Measurements from ENCODE around the gene CDC25C. TPM values are rescaled to one million over a fixed set of nuclear protein-coding genes. Genes with fewer than 3 reads are reported as not detected.

CDC25C gene
- total RNA-seq, 1 experiment from 2014 or later = 18.8 TPM

DNA sequence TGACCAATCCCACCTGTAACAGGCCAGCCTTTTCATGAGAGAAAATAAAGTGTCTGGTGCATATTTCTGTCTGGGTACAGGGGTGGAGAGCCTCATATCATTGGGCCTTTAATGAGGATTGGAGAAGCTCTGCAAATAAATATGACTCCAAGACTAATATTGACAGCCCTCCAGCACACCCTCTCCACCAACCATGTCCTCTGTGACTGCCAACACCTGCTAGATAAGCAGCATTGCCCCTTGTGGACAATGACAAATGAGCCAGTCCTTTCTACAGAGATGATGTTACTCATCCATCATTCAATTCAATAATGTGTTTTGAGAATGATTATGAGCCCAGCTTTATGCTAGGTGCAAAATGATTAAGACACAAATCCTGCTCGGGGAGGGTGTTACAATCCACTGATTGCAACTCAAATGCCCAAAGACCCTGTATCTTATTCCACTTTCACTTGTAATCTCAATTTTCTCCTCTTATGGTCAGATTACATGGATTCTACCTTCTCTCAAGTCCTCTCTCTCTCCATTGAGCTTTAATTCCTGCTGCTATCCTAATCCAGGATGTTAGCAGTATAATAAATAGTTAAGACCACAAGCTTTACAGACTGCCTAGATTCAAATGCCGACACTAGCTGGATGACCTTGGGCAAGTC lies 55.1 kb downstream of the CDC25C start:
- H3K36me3 Mint-ChIP-seq = no peaks in the 10 kb centered on the region
- ChIA-PET CTCF (interaction anchor here (1.2 to 1.4 kb wide), 2 partner anchors 55 to 76 kb away, joined by 3 to 4 read pairs; partner anchors contain the start of genes CDC25C and KDM3B), POLR2A (no interaction called here)
- H3K27ac Mint-ChIP-seq = no peak overlapping the region
- peaks cover 48% of the 10 kb centered on the region for H3K27me3 Mint-ChIP-seq (ENCODE audit: low read depth)
- H3K9me3 Mint-ChIP-seq = no peaks in the 10 kb centered on the region
- H3K4me1 Mint-ChIP-seq = peaks cover 10% of the 10 kb centered on the region
- ATAC-seq = no peak
- no peak for DNase-seq (ENCODE audit: low spot score)
- no peak overlapping the region for H3K4me3 Mint-ChIP-seq
- TF ChIP-seq ZNF317 (CRISPR knock-in tag; IDR thresholded peaks at IDR 0.05; ENCODE audit: borderline replicate concordance, low read depth) (no peak), ZNF232 (CRISPR knock-in tag; IDR thresholded peaks at IDR 0.05) (no peak), ZNF671 (CRISPR knock-in tag; IDR thresholded peaks at IDR 0.05) (no peak), FOXP1 (CRISPR knock-in tag; IDR thresholded peaks at IDR 0.05; ENCODE audit: borderline replicate concordance) (no peak), SOX15 (CRISPR knock-in tag; IDR thresholded peaks at IDR 0.05) (no peak), ZBTB21 (CRISPR knock-in tag; IDR thresholded peaks at IDR 0.05; ENCODE audit: borderline replicate concordance) (no peak), GABPB1 (CRISPR knock-in tag; IDR thresholded peaks at IDR 0.05) (no peak), ZNF263 (CRISPR knock-in tag; IDR thresholded peaks at IDR 0.05; ENCODE audit: low read depth) (no peak), FOXJ3 (CRISPR knock-in tag; IDR thresholded peaks at IDR 0.05; ENCODE audit: borderline replicate concordance) (no peak), CREB1 (CRISPR knock-in tag; IDR thresholded peaks at IDR 0.05) (no peak), NR1H2 (CRISPR knock-in tag; IDR thresholded peaks at IDR 0.05) (no peak), MXD4 (CRISPR knock-in tag; IDR thresholded peaks at IDR 0.05; ENCODE audit: borderline replicate concordance) (no peak)
- TF ChIP-seq, protein P1, sequence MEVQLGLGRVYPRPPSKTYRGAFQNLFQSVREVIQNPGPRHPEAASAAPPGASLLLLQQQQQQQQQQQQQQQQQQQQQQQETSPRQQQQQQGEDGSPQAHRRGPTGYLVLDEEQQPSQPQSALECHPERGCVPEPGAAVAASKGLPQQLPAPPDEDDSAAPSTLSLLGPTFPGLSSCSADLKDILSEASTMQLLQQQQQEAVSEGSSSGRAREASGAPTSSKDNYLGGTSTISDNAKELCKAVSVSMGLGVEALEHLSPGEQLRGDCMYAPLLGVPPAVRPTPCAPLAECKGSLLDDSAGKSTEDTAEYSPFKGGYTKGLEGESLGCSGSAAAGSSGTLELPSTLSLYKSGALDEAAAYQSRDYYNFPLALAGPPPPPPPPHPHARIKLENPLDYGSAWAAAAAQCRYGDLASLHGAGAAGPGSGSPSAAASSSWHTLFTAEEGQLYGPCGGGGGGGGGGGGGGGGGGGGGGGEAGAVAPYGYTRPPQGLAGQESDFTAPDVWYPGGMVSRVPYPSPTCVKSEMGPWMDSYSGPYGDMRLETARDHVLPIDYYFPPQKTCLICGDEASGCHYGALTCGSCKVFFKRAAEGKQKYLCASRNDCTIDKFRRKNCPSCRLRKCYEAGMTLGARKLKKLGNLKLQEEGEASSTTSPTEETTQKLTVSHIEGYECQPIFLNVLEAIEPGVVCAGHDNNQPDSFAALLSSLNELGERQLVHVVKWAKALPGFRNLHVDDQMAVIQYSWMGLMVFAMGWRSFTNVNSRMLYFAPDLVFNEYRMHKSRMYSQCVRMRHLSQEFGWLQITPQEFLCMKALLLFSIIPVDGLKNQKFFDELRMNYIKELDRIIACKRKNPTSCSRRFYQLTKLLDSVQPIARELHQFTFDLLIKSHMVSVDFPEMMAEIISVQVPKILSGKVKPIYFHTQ (CRISPR knock-in tag; IDR thresholded peaks at IDR 0.05) = no peak
- TF ChIP-seq, protein P2, sequence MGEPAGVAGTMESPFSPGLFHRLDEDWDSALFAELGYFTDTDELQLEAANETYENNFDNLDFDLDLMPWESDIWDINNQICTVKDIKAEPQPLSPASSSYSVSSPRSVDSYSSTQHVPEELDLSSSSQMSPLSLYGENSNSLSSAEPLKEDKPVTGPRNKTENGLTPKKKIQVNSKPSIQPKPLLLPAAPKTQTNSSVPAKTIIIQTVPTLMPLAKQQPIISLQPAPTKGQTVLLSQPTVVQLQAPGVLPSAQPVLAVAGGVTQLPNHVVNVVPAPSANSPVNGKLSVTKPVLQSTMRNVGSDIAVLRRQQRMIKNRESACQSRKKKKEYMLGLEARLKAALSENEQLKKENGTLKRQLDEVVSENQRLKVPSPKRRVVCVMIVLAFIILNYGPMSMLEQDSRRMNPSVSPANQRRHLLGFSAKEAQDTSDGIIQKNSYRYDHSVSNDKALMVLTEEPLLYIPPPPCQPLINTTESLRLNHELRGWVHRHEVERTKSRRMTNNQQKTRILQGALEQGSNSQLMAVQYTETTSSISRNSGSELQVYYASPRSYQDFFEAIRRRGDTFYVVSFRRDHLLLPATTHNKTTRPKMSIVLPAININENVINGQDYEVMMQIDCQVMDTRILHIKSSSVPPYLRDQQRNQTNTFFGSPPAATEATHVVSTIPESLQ (CRISPR knock-in tag; IDR thresholded peaks at IDR 0.05) = no peak
- TF ChIP-seq, protein P3, sequence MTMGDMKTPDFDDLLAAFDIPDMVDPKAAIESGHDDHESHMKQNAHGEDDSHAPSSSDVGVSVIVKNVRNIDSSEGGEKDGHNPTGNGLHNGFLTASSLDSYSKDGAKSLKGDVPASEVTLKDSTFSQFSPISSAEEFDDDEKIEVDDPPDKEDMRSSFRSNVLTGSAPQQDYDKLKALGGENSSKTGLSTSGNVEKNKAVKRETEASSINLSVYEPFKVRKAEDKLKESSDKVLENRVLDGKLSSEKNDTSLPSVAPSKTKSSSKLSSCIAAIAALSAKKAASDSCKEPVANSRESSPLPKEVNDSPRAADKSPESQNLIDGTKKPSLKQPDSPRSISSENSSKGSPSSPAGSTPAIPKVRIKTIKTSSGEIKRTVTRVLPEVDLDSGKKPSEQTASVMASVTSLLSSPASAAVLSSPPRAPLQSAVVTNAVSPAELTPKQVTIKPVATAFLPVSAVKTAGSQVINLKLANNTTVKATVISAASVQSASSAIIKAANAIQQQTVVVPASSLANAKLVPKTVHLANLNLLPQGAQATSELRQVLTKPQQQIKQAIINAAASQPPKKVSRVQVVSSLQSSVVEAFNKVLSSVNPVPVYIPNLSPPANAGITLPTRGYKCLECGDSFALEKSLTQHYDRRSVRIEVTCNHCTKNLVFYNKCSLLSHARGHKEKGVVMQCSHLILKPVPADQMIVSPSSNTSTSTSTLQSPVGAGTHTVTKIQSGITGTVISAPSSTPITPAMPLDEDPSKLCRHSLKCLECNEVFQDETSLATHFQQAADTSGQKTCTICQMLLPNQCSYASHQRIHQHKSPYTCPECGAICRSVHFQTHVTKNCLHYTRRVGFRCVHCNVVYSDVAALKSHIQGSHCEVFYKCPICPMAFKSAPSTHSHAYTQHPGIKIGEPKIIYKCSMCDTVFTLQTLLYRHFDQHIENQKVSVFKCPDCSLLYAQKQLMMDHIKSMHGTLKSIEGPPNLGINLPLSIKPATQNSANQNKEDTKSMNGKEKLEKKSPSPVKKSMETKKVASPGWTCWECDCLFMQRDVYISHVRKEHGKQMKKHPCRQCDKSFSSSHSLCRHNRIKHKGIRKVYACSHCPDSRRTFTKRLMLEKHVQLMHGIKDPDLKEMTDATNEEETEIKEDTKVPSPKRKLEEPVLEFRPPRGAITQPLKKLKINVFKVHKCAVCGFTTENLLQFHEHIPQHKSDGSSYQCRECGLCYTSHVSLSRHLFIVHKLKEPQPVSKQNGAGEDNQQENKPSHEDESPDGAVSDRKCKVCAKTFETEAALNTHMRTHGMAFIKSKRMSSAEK (CRISPR knock-in tag; IDR thresholded peaks at IDR 0.05; ENCODE audit: borderline replicate concordance) = no peak
- TF ChIP-seq, protein P4, sequence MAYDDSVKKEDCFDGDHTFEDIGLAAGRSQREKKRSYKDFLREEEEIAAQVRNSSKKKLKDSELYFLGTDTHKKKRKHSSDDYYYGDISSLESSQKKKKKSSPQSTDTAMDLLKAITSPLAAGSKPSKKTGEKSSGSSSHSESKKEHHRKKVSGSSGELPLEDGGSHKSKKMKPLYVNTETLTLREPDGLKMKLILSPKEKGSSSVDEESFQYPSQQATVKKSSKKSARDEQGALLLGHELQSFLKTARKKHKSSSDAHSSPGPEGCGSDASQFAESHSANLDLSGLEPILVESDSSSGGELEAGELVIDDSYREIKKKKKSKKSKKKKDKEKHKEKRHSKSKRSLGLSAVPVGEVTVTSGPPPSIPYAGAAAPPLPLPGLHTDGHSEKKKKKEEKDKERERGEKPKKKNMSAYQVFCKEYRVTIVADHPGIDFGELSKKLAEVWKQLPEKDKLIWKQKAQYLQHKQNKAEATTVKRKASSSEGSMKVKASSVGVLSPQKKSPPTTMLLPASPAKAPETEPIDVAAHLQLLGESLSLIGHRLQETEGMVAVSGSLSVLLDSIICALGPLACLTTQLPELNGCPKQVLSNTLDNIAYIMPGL (CRISPR knock-in tag; IDR thresholded peaks at IDR 0.05) = no peak
- TF ChIP-seq, protein P5, sequence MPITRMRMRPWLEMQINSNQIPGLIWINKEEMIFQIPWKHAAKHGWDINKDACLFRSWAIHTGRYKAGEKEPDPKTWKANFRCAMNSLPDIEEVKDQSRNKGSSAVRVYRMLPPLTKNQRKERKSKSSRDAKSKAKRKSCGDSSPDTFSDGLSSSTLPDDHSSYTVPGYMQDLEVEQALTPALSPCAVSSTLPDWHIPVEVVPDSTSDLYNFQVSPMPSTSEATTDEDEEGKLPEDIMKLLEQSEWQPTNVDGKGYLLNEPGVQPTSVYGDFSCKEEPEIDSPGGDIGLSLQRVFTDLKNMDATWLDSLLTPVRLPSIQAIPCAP (CRISPR knock-in tag; IDR thresholded peaks at IDR 0.05) = no peak
- TF ChIP-seq, protein P6, sequence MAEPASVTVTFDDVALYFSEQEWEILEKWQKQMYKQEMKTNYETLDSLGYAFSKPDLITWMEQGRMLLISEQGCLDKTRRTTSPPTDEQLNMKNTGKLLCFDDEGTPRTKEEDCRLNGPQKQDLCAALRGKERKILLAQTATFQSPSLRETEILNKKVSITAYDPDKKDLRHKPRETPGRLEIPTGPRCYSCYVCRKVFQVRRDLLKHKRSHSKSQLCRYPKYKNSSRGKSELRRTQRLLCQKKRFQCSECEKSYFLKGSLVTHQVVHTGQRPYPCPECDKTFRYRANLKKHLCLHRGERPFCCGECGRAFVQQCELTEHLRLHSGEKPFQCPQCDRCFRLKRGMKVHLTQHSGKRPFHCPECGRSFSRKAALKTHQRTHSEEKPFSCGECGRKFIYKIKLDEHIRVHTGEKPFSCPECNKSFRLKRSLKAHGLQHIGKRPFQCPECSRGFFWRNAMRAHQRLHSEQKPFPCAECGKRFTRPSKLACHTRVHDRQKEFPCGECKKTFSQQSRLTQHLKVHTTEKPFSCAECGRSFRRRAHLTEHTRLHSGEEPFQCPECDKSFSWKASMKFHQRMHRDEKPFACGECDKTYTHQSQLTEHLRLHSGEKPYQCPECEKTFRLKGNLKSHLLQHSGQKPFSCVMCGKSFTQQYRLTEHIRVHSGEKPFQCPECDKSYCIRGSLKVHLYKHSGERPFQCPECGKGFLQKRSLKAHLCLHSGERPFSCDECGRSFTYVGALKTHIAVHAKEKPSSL (CRISPR knock-in tag; conservative IDR thresholded peaks at IDR 0.05) = no peak
- TF ChIP-seq, protein P7, sequence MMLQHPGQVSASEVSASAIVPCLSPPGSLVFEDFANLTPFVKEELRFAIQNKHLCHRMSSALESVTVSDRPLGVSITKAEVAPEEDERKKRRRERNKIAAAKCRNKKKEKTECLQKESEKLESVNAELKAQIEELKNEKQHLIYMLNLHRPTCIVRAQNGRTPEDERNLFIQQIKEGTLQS (CRISPR knock-in tag; conservative IDR thresholded peaks at IDR 0.05) = no peak
- TF ChIP-seq, protein P8, sequence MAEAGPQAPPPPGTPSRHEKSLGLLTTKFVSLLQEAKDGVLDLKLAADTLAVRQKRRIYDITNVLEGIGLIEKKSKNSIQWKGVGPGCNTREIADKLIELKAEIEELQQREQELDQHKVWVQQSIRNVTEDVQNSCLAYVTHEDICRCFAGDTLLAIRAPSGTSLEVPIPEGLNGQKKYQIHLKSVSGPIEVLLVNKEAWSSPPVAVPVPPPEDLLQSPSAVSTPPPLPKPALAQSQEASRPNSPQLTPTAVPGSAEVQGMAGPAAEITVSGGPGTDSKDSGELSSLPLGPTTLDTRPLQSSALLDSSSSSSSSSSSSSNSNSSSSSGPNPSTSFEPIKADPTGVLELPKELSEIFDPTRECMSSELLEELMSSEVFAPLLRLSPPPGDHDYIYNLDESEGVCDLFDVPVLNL (CRISPR knock-in tag; IDR thresholded peaks at IDR 0.05; ENCODE audit: borderline replicate concordance, low read depth) = no peak

Data from WTC11 (cell line).